ENCODE data around the gene ZNF502.

GRCh38 chr3:44666346-44666745, 46.1 kb upstream of the ZNF502 start:
- no peak for TF ChIP-seq POLR2A (IDR thresholded peaks at IDR 0.05)
- TF ChIP-seq CTCF (IDR thresholded peaks at IDR 0.05), result no peak
- TF ChIP-seq EP300 (IDR thresholded peaks at IDR 0.05), result no peak
- TF ChIP-seq POLR2AphosphoS5 (IDR thresholded peaks at IDR 0.05), result no peak

All from gastroesophageal sphincter (tissue), 3 donors.